Measurements from ENCODE around the gene OLFML2A. TPM values are rescaled to one million over a fixed set of nuclear protein-coding genes. Genes with fewer than 3 reads are reported as not detected.

The OLFML2A gene
- polyA plus RNA-seq, 2 of the 4 experiments (the other 2 are of a cell fraction) = 8.2 to 14.5 TPM

DNA sequence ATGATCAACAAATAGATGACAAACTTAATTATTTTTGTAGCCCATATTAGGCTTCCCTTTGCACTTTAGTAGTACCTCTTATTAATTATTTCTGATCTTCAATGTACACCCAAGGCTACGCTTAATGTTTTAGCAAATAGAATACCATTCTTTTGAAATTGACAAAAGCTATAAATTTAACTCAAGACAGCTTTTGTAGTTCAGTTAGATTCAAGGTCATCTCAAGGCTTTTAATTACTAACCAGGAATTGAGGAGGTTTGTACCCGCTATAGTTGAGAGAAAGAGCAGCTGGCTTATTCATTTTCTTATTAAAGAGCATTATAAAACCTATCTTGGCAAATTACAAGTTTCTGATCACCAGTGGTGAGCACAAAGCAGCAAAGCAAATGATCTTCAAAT, 20.9 kb upstream of the OLFML2A start:
- H3K27ac ChIP-seq = no peak overlapping the region
- FAIRE-seq = no peak
- CTCF ChIA-PET = interaction anchor here (0.8 to 19.4 kb wide), 5 partner anchors 9 to 338 kb away, joined by 3 to 166 read pairs (median 5); no protein-coding TSS in a partner anchor
- WGBS (ENCODE audit: missing lambda C conversion rate) = 91% methylated on average over 2 of the region's 2 CpGs
- no peaks in the 10 kb centered on the region for H3K9me3 ChIP-seq
- no peak for ATAC-seq
- TF ChIP-seq RFX5 (IDR thresholded peaks at IDR 0.05) (no peak), PHF8 (IDR thresholded peaks at IDR 0.05; ENCODE audit: borderline replicate concordance, low read depth) (no peak)
- TF ChIP-seq, protein P1, sequence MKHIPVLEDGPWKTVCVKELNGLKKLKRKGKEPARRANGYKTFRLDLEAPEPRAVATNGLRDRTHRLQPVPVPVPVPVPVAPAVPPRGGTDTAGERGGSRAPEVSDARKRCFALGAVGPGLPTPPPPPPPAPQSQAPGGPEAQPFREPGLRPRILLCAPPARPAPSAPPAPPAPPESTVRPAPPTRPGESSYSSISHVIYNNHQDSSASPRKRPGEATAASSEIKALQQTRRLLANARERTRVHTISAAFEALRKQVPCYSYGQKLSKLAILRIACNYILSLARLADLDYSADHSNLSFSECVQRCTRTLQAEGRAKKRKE (CRISPR knock-in tag; IDR thresholded peaks at IDR 0.05; ENCODE audit: low read depth) = no peak
- DNase-seq (ENCODE audit: low read depth in 1 of 2, low spot score in 1 of 2) = no peak
- POLR2A ChIA-PET = no interaction called here
- no peak overlapping the region for H3K4me3 ChIP-seq
- H3K4me2 ChIP-seq = no peak overlapping the region
- peaks cover 35% of the 10 kb centered on the region for H3K4me1 ChIP-seq

DNA sequence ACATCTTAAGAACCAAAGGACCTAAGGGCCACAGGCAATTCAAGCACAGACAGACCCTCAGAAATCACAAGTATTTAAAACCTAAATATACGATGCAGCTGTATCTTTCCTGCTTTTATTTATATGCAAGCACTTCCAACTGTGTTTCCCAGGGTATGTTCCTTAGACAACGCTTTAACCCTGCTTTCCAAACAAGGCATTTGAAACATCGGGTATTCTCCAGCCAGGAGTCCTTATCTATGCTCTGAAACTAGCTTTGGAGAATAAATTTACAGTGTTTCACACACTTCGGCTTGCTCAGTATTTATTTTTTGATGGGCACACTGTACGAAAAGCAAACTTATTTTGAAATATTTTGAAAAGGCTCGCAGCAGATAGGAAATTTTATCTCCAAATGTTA, 19.3 kb upstream of the OLFML2A start:
- H3K4me1 ChIP-seq = peaks cover 33% of the 10 kb centered on the region
- no peaks in the 10 kb centered on the region for H3K9me3 ChIP-seq
- 72% methylated on average over 6 of the region's 6 CpGs for WGBS (ENCODE audit: missing lambda C conversion rate)
- H3K4me3 ChIP-seq = no peak overlapping the region
- no peak for FAIRE-seq
- DNase-seq (ENCODE audit: low read depth in 1 of 2, low spot score in 1 of 2) = no peak
- no peak for TF ChIP-seq NPAS2 (CRISPR knock-in tag; IDR thresholded peaks at IDR 0.05; ENCODE audit: borderline replicate concordance)
- TF ChIP-seq HOXA7 (CRISPR knock-in tag; IDR thresholded peaks at IDR 0.05) = no peak
- TF ChIP-seq RAD21 (conservative IDR thresholded peaks at IDR 0.05 in 1 of 2, IDR thresholded peaks at IDR 0.05 in 1 of 2) = no peak
- no peak for TF ChIP-seq HOXB5 (CRISPR knock-in tag; IDR thresholded peaks at IDR 0.05)
- CTCF ChIA-PET = interaction anchor here (0.6 to 19.4 kb wide), 7 partner anchors 9 to 376 kb away, joined by 3 to 166 read pairs (median 3); no protein-coding TSS in a partner anchor
- peak overlapping the region; percentile 39; the same call in 1 of the 3 replicates for H3K4me2 ChIP-seq
- POLR2A ChIA-PET = interaction anchor here (0.7 kb wide), 1 partner anchor 18 kb away, joined by 3 read pairs; no protein-coding TSS in a partner anchor
- H3K27ac ChIP-seq = no peak overlapping the region
- no peak for ATAC-seq

DNA sequence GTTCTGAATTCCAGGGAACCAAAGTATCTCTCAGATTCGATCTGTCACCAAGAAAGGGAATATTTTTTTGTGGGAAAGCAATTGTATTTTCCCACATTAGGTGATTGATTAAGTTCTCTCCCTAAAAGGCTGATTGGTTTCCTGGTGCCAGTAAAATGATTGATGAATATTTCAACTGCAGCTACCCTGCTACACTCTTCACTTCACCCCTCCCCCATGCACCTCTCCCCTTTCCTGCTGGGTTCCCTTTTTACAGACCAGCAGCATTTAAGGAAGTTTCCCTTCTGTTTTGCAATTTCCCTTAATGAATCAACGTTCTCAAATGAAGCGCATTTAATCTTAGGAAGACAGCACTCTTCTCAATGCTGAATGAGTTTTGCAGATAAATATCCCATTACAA, 18.9 kb upstream of the OLFML2A start:
- H3K9me3 ChIP-seq = no peaks in the 10 kb centered on the region
- POLR2A ChIA-PET = no interaction called here
- no peak for TF ChIP-seq JUN (IDR thresholded peaks at IDR 0.05)
- DNase-seq (ENCODE audit: low read depth in 1 of 2, low spot score in 1 of 2) = no peak
- CTCF ChIA-PET = interaction anchor here (0.6 to 19.4 kb wide), 6 partner anchors 14 to 221 kb away, joined by 3 to 166 read pairs (median 8); partner anchors contain the start of gene NR6A1
- H3K4me3 ChIP-seq = no peak overlapping the region
- H3K27ac ChIP-seq = no peak overlapping the region
- no peak for FAIRE-seq
- peaks cover 29% of the 10 kb centered on the region for H3K4me1 ChIP-seq
- WGBS (ENCODE audit: missing lambda C conversion rate) = 69% methylated on average over 3 of the region's 3 CpGs
- no peak for ATAC-seq
- peak overlapping the region; percentile 39 for H3K4me2 ChIP-seq

DNA sequence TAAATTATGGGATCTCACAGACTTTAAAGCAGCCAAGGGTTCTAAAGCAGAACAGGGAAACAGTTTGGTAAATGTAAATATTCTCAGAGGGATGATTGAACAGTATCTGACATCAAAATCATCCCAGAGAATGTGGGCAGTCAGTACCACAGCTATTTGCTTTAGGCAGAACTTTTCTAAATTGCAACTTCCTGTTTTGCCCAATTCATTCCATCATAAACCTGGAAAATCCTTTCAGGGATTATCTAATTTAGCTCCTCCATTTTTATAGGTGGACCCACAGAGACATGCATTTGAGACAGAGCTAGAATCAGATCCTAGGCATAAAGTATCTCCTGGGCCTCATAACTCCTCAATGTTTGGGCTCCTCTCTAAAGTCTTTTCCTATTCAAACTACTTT, 18.2 kb upstream of the OLFML2A start:
- CTCF ChIA-PET = interaction anchor here (0.9 to 19.4 kb wide), 6 partner anchors 13 to 207 kb away, joined by 3 to 166 read pairs (median 6); partner anchors contain the start of gene NR6A1
- POLR2A ChIA-PET = interaction anchor here (0.5 kb wide), 1 partner anchor 100 kb away, joined by 3 read pairs; no protein-coding TSS in a partner anchor
- H3K27ac ChIP-seq = peak overlapping the region in 1 of 2 experiments; percentile 10; a peak in 1 of 6 replicates

More for the DNA sequence above, 18.2 kb upstream of the OLFML2A start:
- FAIRE-seq = no peak
- Histone ChIP-seq H3K9me3 (no peaks in the 10 kb centered on the region), H3K4me1 (peaks cover 24% of the 10 kb centered on the region), H3K4me2 (peak overlapping the region; percentile 39), H3K4me3 (no peak overlapping the region)
- TF ChIP-seq ZC3H11A (IDR thresholded peaks at IDR 0.05) (no peak), CEBPB (IDR thresholded peaks at IDR 0.05) (no peak), ZNF302 (CRISPR knock-in tag; IDR thresholded peaks at IDR 0.05) (no peak), FOXS1 (CRISPR knock-in tag; IDR thresholded peaks at IDR 0.05) (no peak), CBX2 (IDR thresholded peaks at IDR 0.05; ENCODE audit: borderline replicate concordance, low read depth) (no peak), ZSCAN20 (CRISPR knock-in tag; IDR thresholded peaks at IDR 0.05) (no peak), TP53 (CRISPR knock-in tag; IDR thresholded peaks at IDR 0.05) (no peak), HDAC2 (IDR thresholded peaks at IDR 0.05) (no peak), CBX8 (IDR thresholded peaks at IDR 0.05) (no peak)
- TF ChIP-seq, protein P2, sequence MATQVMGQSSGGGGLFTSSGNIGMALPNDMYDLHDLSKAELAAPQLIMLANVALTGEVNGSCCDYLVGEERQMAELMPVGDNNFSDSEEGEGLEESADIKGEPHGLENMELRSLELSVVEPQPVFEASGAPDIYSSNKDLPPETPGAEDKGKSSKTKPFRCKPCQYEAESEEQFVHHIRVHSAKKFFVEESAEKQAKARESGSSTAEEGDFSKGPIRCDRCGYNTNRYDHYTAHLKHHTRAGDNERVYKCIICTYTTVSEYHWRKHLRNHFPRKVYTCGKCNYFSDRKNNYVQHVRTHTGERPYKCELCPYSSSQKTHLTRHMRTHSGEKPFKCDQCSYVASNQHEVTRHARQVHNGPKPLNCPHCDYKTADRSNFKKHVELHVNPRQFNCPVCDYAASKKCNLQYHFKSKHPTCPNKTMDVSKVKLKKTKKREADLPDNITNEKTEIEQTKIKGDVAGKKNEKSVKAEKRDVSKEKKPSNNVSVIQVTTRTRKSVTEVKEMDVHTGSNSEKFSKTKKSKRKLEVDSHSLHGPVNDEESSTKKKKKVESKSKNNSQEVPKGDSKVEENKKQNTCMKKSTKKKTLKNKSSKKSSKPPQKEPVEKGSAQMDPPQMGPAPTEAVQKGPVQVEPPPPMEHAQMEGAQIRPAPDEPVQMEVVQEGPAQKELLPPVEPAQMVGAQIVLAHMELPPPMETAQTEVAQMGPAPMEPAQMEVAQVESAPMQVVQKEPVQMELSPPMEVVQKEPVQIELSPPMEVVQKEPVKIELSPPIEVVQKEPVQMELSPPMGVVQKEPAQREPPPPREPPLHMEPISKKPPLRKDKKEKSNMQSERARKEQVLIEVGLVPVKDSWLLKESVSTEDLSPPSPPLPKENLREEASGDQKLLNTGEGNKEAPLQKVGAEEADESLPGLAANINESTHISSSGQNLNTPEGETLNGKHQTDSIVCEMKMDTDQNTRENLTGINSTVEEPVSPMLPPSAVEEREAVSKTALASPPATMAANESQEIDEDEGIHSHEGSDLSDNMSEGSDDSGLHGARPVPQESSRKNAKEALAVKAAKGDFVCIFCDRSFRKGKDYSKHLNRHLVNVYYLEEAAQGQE (IDR thresholded peaks at IDR 0.05) = no peak
- TF ChIP-seq, protein P3, sequence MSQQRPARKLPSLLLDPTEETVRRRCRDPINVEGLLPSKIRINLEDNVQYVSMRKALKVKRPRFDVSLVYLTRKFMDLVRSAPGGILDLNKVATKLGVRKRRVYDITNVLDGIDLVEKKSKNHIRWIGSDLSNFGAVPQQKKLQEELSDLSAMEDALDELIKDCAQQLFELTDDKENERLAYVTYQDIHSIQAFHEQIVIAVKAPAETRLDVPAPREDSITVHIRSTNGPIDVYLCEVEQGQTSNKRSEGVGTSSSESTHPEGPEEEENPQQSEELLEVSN (IDR thresholded peaks at IDR 0.05; ENCODE audit: borderline replicate concordance, low read depth) = no peak
- ATAC-seq = no peak; a peak in 1 of 6 replicates
- no peak for DNase-seq (ENCODE audit: low read depth in 1 of 2, low spot score in 1 of 2)

Measured in A549 (cell line).